VCaP (cell line): ENCODE data around the gene PATL2.
"Not testable (repeated sequence)": the region's sequence is repeated elsewhere in the genome, so short reads cannot be mapped to it uniquely, and the experiment has no call there.

ENCODE experiments used
- H3K27ac ChIP-seq: fragments of 450-650 bp; 2 replicates; pipeline ENCODE4 v1.5.1; 2017
- TF ChIP-seq, protein P1 (sequence below): fragments of 450-650 bp; conservative IDR thresholded peaks from 2 replicates; pipeline ENCODE4 v1.5.1; 2017; ENCODE audit warnings: mild to moderate bottlenecking, moderate library complexity

Gene PATL2

GRCh38 chr15:44711096-44711742 lies at the start of gene PATL2, which contains the start of gene B2M:
TSS of gene PATL2 (minus strand) at chr15:44711323. CDS start at chr15:44676490, 34,833 bp downstream.
TSS of gene B2M (plus strand) at chr15:44711517. CDS start at chr15:44711547, 30 bp downstream.
- TF ChIP-seq, protein P1, sequence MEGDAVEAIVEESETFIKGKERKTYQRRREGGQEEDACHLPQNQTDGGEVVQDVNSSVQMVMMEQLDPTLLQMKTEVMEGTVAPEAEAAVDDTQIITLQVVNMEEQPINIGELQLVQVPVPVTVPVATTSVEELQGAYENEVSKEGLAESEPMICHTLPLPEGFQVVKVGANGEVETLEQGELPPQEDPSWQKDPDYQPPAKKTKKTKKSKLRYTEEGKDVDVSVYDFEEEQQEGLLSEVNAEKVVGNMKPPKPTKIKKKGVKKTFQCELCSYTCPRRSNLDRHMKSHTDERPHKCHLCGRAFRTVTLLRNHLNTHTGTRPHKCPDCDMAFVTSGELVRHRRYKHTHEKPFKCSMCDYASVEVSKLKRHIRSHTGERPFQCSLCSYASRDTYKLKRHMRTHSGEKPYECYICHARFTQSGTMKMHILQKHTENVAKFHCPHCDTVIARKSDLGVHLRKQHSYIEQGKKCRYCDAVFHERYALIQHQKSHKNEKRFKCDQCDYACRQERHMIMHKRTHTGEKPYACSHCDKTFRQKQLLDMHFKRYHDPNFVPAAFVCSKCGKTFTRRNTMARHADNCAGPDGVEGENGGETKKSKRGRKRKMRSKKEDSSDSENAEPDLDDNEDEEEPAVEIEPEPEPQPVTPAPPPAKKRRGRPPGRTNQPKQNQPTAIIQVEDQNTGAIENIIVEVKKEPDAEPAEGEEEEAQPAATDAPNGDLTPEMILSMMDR = no peak
- H3K27ac ChIP-seq = peak within 1 kb of the TSS; percentile 89

- TF ChIP-seq, protein P1 = no peak
- no peak overlapping the region for H3K27ac ChIP-seq
These were observed 42.2 kb upstream of the PATL2 start for GRCh38 chr15:44753345-44753744.

DNA sequence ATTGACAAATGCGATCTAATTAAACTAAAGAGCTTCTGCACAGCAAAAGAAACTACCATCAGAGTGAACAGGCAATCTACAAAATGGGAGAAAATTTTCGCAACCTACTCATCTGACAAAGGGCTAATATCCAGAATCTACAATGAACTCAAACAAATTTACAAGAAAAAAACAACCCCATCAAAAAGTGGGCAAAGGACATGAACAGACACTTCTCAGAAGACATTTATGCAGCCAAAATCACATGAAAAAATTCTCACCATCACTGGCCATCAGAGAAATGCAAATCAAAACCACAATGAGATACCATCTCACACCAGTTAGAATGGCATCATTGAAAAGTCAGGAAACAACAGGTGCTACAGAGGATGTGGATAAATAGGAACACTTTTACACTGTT lies 32.3 kb upstream of the PATL2 start:
- H3K27ac ChIP-seq = not testable (repeated sequence)

DNA sequence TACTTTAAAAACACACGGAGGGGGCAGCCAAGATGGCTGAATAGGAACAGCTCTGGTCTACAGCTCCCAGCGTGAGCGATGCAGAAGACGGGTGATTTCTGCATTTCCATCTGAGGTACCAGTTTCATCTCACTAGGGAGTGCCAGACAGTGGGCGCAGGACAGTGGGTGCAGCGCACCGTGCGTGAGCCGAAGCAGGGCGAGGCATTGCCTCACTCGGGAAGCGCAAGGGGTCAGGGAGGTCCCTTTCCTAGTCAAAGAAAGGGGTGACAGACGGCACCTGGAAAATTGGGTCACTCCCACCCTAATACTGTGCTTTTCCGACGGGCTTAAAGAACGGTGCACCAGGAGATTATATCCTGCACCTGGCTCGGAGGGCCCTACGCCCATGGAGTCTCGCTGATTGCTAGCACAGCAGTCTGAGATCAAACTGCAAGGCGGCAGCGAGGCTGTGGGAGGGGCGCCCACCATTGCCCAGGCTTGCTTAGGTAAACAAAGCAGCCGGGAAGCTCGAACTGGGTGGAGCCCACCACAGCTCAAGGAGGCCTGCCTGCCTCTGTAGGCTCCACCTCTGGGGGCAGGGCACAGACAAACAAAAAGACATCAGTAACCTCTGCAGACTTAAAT lies 28.2 kb upstream of the PATL2 start:
- H3K27ac ChIP-seq = not testable (repeated sequence)

GRCh38 chr15:44738340-44738984 lies 27.3 kb upstream of the PATL2 start:
- TF ChIP-seq, protein P1 = peak; percentile 77

GRCh38 chr15:44736181-44736765 lies 25.1 kb upstream of the PATL2 start, which contains the start of gene TRIM69:
TSS of gene TRIM69 (plus strand) at chr15:44736528. CDS start at chr15:44736705, 177 bp downstream.
- TF ChIP-seq, protein P1 = no peak
- H3K27ac ChIP-seq = no peak within 1 kb of the TSS

More at GRCh38 chr15:44738340-44738984, 27.3 kb upstream of the PATL2 start:
- no peak overlapping the region for H3K27ac ChIP-seq

GRCh38 chr15:44735482-44736180 lies 24.5 kb upstream of the PATL2 start:
- TF ChIP-seq, protein P1 = no peak
- H3K27ac ChIP-seq = no peak overlapping the region

- TF ChIP-seq, protein P1 = no peak
- no peak overlapping the region for H3K27ac ChIP-seq
These were observed 23.8 kb upstream of the PATL2 start for GRCh38 chr15:44734839-44735481.
